Activated CD4-positive, alpha-beta T cell treated with anti-CD3 and anti-CD28 coated beads, Interleukin-2, amount 10 ng/mL, durations not matched to agents 7 days and 5 days (primary cell): ENCODE measurements around the gene FGF11. TPM values are rescaled to one million over a fixed set of nuclear protein-coding genes. Genes with fewer than 3 reads are reported as not detected.
A peak's percentile ranks its signal among the peaks of the same experiment; 100 is the strongest.

ENCODE experiments used
- CTCF ChIA-PET: fragments of 350-600 bp; sonication (Branson Sonifier 250); formaldehyde crosslinking; loops from one replicate; lab custom pipeline; 2021; ENCODE audit warnings: antibody characterized with exemption; lab: Charles Lee
- POLR2A ChIA-PET: fragments of 350-600 bp; sonication (Branson Sonifier 250); formaldehyde crosslinking; loops from one replicate; lab custom pipeline; 2021; ENCODE audit warnings: antibody characterized with exemption; lab: Charles Lee
- DNase-seq: peaks from one replicate; pipeline ENCODE4 v3.0.0-alpha.2; 2020
- H3K27ac Mint-ChIP-seq: one replicate; pipeline ENCODE4 v1.8.0; 2021; ENCODE audit warnings: mild to moderate bottlenecking, moderate library complexity, mixed read lengths
- H3K27me3 Mint-ChIP-seq: one replicate; pipeline ENCODE4 v1.8.0; 2021; ENCODE audit warnings: mixed read lengths
- H3K36me3 Mint-ChIP-seq: one replicate; pipeline ENCODE4 v1.8.0; 2021; ENCODE audit warnings: low read depth, mixed read lengths
- H3K4me1 Mint-ChIP-seq: one replicate; pipeline ENCODE4 v1.8.0; 2021; ENCODE audit warnings: mixed read lengths
- H3K4me3 Mint-ChIP-seq: one replicate; pipeline ENCODE4 v1.8.0; 2021; ENCODE audit warnings: mild to moderate bottlenecking, moderate library complexity, mixed read lengths
- H3K9me3 Mint-ChIP-seq: one replicate; pipeline ENCODE4 v1.8.0; 2021; ENCODE audit warnings: mixed read lengths
- total RNA-seq, 2 experiments: library from RNA; stranded (reverse); gene quantifications; one replicate each; pipeline ENCODE4 v1.2.3, GENCODE V29; 2021

The FGF11 gene
- total RNA-seq, 2 experiments from 2014 or later, result 6.8 to 9.4 TPM

GRCh38 chr17:7426203-7426863, 13.0 kb upstream of the FGF11 start:
- Mint-ChIP-seq H3K9me3 (no peaks in the 10 kb centered on the region), H3K27ac (peak overlapping the region; percentile 57)

GRCh38 chr17:7426896-7427489, 12.3 kb upstream of the FGF11 start:
- DNase-seq, result no peak
- Mint-ChIP-seq H3K27ac (no peak overlapping the region), H3K36me3 (no peaks in the 10 kb centered on the region), H3K4me1 (no peaks in the 10 kb centered on the region), H3K27me3 (no peaks in the 10 kb centered on the region), H3K9me3 (no peaks in the 10 kb centered on the region), H3K4me3 (no peak overlapping the region)
- ChIA-PET CTCF (interaction anchor here (1.0 to 2.1 kb wide), 2 partner anchors 10 to 71 kb away, joined by 3 to 8 read pairs; no protein-coding TSS in a partner anchor), POLR2A (no interaction called here)

More at GRCh38 chr17:7426203-7426863, 13.0 kb upstream of the FGF11 start:
- H3K36me3 Mint-ChIP-seq, result no peaks in the 10 kb centered on the region
- H3K27me3 Mint-ChIP-seq, result no peaks in the 10 kb centered on the region
- ChIA-PET POLR2A (no interaction called here), CTCF (interaction anchor here (1.0 to 2.1 kb wide), 2 partner anchors 10 to 70 kb away, joined by 3 to 8 read pairs; no protein-coding TSS in a partner anchor)
- DNase-seq, result no peak
- no peak overlapping the region for H3K4me3 Mint-ChIP-seq
- no peaks in the 10 kb centered on the region for H3K4me1 Mint-ChIP-seq

GRCh38 chr17:7427549-7427948, 11.8 kb upstream of the FGF11 start:
- no peak for DNase-seq
- Mint-ChIP-seq H3K4me3 (no peak overlapping the region), H3K36me3 (no peaks in the 10 kb centered on the region), H3K4me1 (no peaks in the 10 kb centered on the region), H3K9me3 (no peaks in the 10 kb centered on the region), H3K27ac (no peak overlapping the region), H3K27me3 (no peaks in the 10 kb centered on the region)
- ChIA-PET POLR2A (no interaction called here), CTCF (interaction anchor here (2.1 kb wide), 1 partner anchor 9 kb away, joined by 8 read pairs; no protein-coding TSS in a partner anchor)

GRCh38 chr17:7428557-7428956, 10.8 kb upstream of the FGF11 start, which contains the start of gene SPEM3:
SPEM3 (plus strand) TSS chr17:7428857; CDS start chr17:7428903, 46 bp downstream.
- no peaks in the 10 kb centered on the region for H3K36me3 Mint-ChIP-seq
- POLR2A ChIA-PET, result no interaction called here
- no peaks in the 10 kb centered on the region for H3K4me1 Mint-ChIP-seq
- no peak within 1 kb of the TSS for H3K27ac Mint-ChIP-seq
- no peaks in the 10 kb centered on the region for H3K27me3 Mint-ChIP-seq
- no peak for DNase-seq
- no peak within 1 kb of the TSS for H3K4me3 Mint-ChIP-seq
- no peaks in the 10 kb centered on the region for H3K9me3 Mint-ChIP-seq
- CTCF ChIA-PET, result interaction anchor here (0.7 to 1.7 kb wide), 2 partner anchors 15 to 435 kb away, joined by 3 to 4 read pairs; no protein-coding TSS in a partner anchor

GRCh38 chr17:7429722-7430121, 9.6 kb upstream of the FGF11 start:
- no peak overlapping the region for H3K27ac Mint-ChIP-seq

GRCh38 chr17:7431231-7431630, 8.1 kb upstream of the FGF11 start:
- Mint-ChIP-seq H3K36me3 (peaks cover 3% of the 10 kb centered on the region), H3K9me3 (no peaks in the 10 kb centered on the region), H3K4me1 (peaks cover 10% of the 10 kb centered on the region), H3K4me3 (no peak overlapping the region), H3K27me3 (no peaks in the 10 kb centered on the region), H3K27ac (no peak overlapping the region)
- CTCF ChIA-PET, result interaction anchor here (1.1 to 2.2 kb wide), 3 partner anchors 12 to 24 kb away, joined by 3 to 6 read pairs (median 3); no protein-coding TSS in a partner anchor
- POLR2A ChIA-PET, result no interaction called here
- no peak for DNase-seq

More at GRCh38 chr17:7429722-7430121, 9.6 kb upstream of the FGF11 start:
- POLR2A ChIA-PET, result no interaction called here
- CTCF ChIA-PET, result no interaction called here
- no peaks in the 10 kb centered on the region for H3K9me3 Mint-ChIP-seq
- no peak for DNase-seq
- no peaks in the 10 kb centered on the region for H3K4me1 Mint-ChIP-seq
- H3K36me3 Mint-ChIP-seq, result no peaks in the 10 kb centered on the region
- H3K4me3 Mint-ChIP-seq, result no peak overlapping the region
- H3K27me3 Mint-ChIP-seq, result no peaks in the 10 kb centered on the region

- H3K36me3 Mint-ChIP-seq, result peaks cover 5% of the 10 kb centered on the region
- H3K9me3 Mint-ChIP-seq, result no peaks in the 10 kb centered on the region
- H3K27ac Mint-ChIP-seq, result no peak overlapping the region
- H3K4me3 Mint-ChIP-seq, result no peak overlapping the region
- ChIA-PET CTCF (interaction anchor here (0.6 to 2.2 kb wide), 4 partner anchors 12 to 30 kb away, joined by 3 to 7 read pairs (median 4); no protein-coding TSS in a partner anchor), POLR2A (no interaction called here)
- H3K27me3 Mint-ChIP-seq, result no peaks in the 10 kb centered on the region
- no peak for DNase-seq
- H3K4me1 Mint-ChIP-seq, result peaks cover 17% of the 10 kb centered on the region
Measured at GRCh38 chr17:7432296-7432695, 7.0 kb upstream of the FGF11 start.

GRCh38 chr17:7435676-7436555, 3.4 kb upstream of the FGF11 start:
- Mint-ChIP-seq H3K9me3 (no peaks in the 10 kb centered on the region), H3K4me1 (peaks cover 43% of the 10 kb centered on the region), H3K36me3 (peaks cover 24% of the 10 kb centered on the region), H3K27me3 (peaks cover 17% of the 10 kb centered on the region), H3K4me3 (peak overlapping the region; percentile 87), H3K27ac (peak overlapping the region; percentile 97)
- peak; percentile 71 for DNase-seq
- POLR2A ChIA-PET, result interaction anchor here (0.6 to 1.6 kb wide), 5 partner anchors 16 to 250 kb away, joined by 3 to 4 read pairs (median 3); partner anchors contain the start of gene POLR2A
- CTCF ChIA-PET, result interaction anchor here (0.5 to 4.2 kb wide), 38 partner anchors 9 to 252 kb away, joined by 3 to 45 read pairs (median 5); partner anchors contain the start of genes ACAP1, CHRNB1, FXR2 and KCTD11

GRCh38 chr17:7436556-7437368, 2.5 kb upstream of the FGF11 start:
- H3K9me3 Mint-ChIP-seq, result no peaks in the 10 kb centered on the region
- ChIA-PET POLR2A (interaction anchor here (0.7 to 1.6 kb wide), 3 partner anchors 15 to 126 kb away, joined by 3 to 4 read pairs (median 3); partner anchors contain the start of gene POLR2A), CTCF (interaction anchor here (0.6 to 4.2 kb wide), 51 partner anchors 8 to 198 kb away, joined by 3 to 45 read pairs (median 4); partner anchors contain the start of genes ACAP1, CD68, CHRNB1 and FXR2)
- peak overlapping the region; percentile 97 for H3K27ac Mint-ChIP-seq
- peak overlapping the region; percentile 87 for H3K4me3 Mint-ChIP-seq
- peaks cover 43% of the 10 kb centered on the region for H3K4me1 Mint-ChIP-seq
- peaks cover 23% of the 10 kb centered on the region for H3K27me3 Mint-ChIP-seq
- peak; percentile 81 for DNase-seq
- peaks cover 24% of the 10 kb centered on the region for H3K36me3 Mint-ChIP-seq

GRCh38 chr17:7437369-7437863, 1.9 kb upstream of the FGF11 start:
- POLR2A ChIA-PET, result no interaction called here
- Mint-ChIP-seq H3K27ac (no peak overlapping the region), H3K9me3 (no peaks in the 10 kb centered on the region), H3K27me3 (peaks cover 27% of the 10 kb centered on the region), H3K4me1 (peaks cover 43% of the 10 kb centered on the region), H3K4me3 (peak overlapping the region; percentile 87), H3K36me3 (peaks cover 24% of the 10 kb centered on the region)
- CTCF ChIA-PET, result interaction anchor here (0.7 to 4.2 kb wide), 39 partner anchors 7 to 198 kb away, joined by 3 to 45 read pairs (median 5); partner anchors contain the start of genes ACAP1, CD68, CHRNB1 and GABARAP
- DNase-seq, result no peak

- H3K4me3 Mint-ChIP-seq, result peak overlapping the region; percentile 69
- no peaks in the 10 kb centered on the region for H3K9me3 Mint-ChIP-seq
- DNase-seq, result peak; percentile 57
- peaks cover 24% of the 10 kb centered on the region for H3K36me3 Mint-ChIP-seq
- CTCF ChIA-PET, result interaction anchor here (0.8 to 4.2 kb wide), 4 partner anchors 9 to 123 kb away, joined by 3 to 45 read pairs (median 13); partner anchors contain the start of genes KCTD11 and TMEM95
- peak overlapping the region; percentile 80 for H3K27ac Mint-ChIP-seq
- H3K27me3 Mint-ChIP-seq, result peaks cover 29% of the 10 kb centered on the region
- POLR2A ChIA-PET, result no interaction called here
- peaks cover 43% of the 10 kb centered on the region for H3K4me1 Mint-ChIP-seq
Measured at GRCh38 chr17:7437950-7438614, 1.2 kb upstream of the FGF11 start.
